D721Med (cell line): Measurements from ENCODE around the gene TRAPPC8.

Source experiments
- DNase-seq: peaks from one replicate; pipeline ENCODE4 v3.0.0; 2011; ENCODE audit warnings: low spot score; ENCODE audit not compliant: insufficient read length
- FAIRE-seq: peaks from 2 replicates; lab custom pipeline; 2011; peaks lifted over from hg19 to GRCh38; lab: Jason Lieb, UNC
- TF ChIP-seq, protein P1 (sequence below): IDR thresholded peaks from 2 replicates; pipeline ENCODE4 v1.5.1; 2012; ENCODE audit warnings: mild to moderate bottlenecking, control low read depth; ENCODE audit not compliant: insufficient read depth; ENCODE audit errors: missing control alignments

Gene TRAPPC8

GRCh38 chr18:31977270-31977872, 34.4 kb upstream of the TRAPPC8 start:
- DNase-seq, result no peak
- TF ChIP-seq, protein P1, sequence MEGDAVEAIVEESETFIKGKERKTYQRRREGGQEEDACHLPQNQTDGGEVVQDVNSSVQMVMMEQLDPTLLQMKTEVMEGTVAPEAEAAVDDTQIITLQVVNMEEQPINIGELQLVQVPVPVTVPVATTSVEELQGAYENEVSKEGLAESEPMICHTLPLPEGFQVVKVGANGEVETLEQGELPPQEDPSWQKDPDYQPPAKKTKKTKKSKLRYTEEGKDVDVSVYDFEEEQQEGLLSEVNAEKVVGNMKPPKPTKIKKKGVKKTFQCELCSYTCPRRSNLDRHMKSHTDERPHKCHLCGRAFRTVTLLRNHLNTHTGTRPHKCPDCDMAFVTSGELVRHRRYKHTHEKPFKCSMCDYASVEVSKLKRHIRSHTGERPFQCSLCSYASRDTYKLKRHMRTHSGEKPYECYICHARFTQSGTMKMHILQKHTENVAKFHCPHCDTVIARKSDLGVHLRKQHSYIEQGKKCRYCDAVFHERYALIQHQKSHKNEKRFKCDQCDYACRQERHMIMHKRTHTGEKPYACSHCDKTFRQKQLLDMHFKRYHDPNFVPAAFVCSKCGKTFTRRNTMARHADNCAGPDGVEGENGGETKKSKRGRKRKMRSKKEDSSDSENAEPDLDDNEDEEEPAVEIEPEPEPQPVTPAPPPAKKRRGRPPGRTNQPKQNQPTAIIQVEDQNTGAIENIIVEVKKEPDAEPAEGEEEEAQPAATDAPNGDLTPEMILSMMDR, result peak; percentile 83

DNA sequence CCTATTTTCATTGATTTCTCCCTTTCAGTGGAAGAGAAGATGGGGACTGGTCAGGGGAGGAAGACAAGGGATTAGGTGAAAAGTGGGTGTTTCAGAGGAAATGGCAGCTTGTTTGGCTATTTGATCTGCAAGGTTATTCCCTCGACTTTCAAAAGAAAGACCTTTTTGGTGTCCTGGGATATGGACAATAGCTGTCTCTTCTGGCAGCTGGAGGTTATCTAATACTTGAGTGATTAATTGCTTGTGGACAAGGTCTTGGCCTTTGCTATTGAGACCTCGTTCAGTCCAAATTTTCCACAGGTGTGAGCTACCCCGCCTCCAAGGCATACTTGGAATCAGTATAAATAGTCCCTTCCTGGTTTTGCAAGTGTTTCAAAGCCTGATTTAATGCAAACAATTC, 33.3 kb upstream of the TRAPPC8 start:
- FAIRE-seq (no peak), DNase-seq (no peak)
- TF ChIP-seq, protein P1, result no peak

More at GRCh38 chr18:31977270-31977872, 34.4 kb upstream of the TRAPPC8 start:
- peak; percentile 97 for FAIRE-seq

DNA sequence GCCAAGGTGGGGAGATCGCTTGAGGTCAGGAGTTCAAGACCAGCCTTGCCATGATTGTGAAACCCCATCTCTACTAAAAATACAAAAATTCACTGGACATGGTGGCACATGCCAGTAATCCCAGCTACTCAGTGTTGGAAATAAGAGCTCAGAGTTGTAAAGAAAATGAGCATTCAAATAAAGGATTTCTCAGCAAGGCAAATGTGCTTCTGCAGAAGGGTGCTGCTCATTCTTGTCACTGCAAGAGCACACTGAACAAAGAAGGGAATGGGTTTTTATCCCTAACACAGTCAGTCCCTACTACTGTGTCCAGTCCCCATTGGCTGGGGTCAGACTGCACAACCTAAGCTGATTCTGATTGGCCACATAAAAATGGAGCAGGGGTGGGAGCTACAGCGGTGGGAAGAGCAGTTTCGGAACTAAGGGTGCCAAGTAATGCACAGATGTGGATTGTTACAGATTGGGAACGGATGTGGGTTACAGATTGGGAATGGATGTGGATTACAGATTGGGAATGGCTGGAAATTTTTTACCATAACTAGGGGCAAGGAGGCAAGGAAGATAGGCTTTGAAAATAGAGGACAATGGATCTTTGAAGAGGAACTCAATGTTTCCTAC, 31.1 kb upstream of the TRAPPC8 start:
- TF ChIP-seq, protein P1, result no peak
- no peak for DNase-seq
- FAIRE-seq, result no peak

DNA sequence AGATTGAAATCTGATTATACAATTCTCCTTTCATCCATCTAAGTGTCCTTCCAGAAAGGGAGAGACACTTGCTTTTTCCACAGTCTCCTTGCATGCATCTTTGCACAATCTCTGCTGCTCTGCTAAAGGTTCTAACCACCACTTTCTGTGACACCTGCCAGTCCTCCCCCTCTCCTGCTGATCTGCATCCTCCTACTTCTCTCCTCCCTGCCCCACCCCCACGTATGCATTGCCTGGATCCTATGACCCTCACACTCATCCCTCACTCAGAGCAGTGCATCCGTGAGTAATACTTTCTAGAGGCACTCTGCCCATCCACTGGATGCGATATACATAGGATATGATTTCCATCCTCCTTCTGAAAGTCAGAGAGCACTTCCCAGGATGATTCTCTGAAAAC, 27.7 kb upstream of the TRAPPC8 start:
- no peak for FAIRE-seq
- DNase-seq, result no peak
- TF ChIP-seq, protein P1, result no peak

DNA sequence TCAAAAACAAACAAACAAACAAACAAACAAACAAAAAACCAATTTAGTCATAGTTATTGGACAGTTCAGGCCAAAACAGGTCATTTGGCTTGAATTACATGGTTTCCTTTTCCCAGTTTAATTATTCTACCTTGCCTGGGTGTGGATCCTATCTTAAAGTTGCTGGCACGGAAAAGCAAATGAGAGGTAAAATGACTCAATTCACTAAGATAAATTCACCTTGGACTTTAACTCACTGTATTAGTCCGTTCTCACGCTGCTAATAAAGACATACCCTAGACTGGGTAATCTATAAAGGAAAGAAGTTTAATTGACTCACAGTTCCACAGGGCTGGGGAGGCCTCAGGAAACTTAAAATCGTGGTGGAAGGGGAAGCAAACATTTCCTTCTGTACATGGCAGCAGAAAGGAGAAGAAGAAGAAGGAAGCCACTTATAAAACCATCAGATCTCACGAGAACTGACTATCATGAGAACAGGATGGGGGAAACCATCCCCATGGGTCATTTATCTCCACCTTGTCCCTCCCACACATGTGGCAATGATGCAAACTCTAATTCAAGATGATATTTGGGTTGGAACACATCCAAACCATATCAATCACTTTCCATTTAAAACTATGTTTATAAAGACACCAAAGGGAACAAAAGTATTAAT, 22.5 kb upstream of the TRAPPC8 start:
- FAIRE-seq (no peak), DNase-seq (no peak)

DNA sequence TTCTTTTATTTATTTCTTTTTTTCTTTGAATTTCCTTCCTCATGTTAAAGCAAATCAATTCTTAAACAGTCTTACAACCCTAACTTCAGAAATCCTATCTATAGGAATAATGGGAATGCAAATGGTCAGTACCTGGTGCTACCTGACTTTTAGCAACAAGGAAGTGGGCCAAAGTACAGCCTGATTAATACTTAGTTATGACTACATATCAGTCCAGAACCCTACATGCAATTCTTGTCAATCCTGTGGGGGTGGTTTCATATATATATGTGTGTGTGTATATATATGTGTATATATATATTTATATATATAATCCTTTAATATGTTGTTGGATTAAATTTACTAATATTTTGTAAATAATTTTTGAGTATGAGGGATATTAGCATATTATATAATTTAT, 14.8 kb upstream of the TRAPPC8 start:
- FAIRE-seq (no peak), DNase-seq (no peak)
- TF ChIP-seq, protein P1, result no peak

More for the DNA sequence above, 22.5 kb upstream of the TRAPPC8 start:
- TF ChIP-seq, protein P1, result no peak
